ENCODE data around the gene RBP2.

RBP2 gene

GRCh38 chr3:139470199-139470598, 6.1 kb downstream of the RBP2 start:
- no peak overlapping the region for H3K4me3 ChIP-seq (ENCODE audit: low read depth, low read length)
- TF ChIP-seq CTCF (IDR thresholded peaks at IDR 0.05; ENCODE audit: control insufficient read depth, extremely low read depth, insufficient read depth) = no peak
- no peak for DNase-seq (ENCODE audit: low read depth)

GRCh38 chr3:139468399-139468798, 7.9 kb downstream of the RBP2 start:
- H3K4me3 ChIP-seq (ENCODE audit: low read depth, low read length) = no peak overlapping the region
- no peak for TF ChIP-seq CTCF (IDR thresholded peaks at IDR 0.05; ENCODE audit: control insufficient read depth, extremely low read depth, insufficient read depth)
- no peak for DNase-seq (ENCODE audit: low read depth)

- H3K4me3 ChIP-seq (ENCODE audit: low read depth, low read length) = no peak overlapping the region
- no peak for DNase-seq (ENCODE audit: low read depth)
- TF ChIP-seq CTCF (IDR thresholded peaks at IDR 0.05; ENCODE audit: control insufficient read depth, extremely low read depth, insufficient read depth) = no peak
Measured at GRCh38 chr3:139466360-139466759, 10.0 kb downstream of the RBP2 start.

- TF ChIP-seq CTCF (IDR thresholded peaks at IDR 0.05; ENCODE audit: control insufficient read depth, extremely low read depth, insufficient read depth) = no peak
- H3K4me3 ChIP-seq (ENCODE audit: low read depth, low read length) = no peak overlapping the region
- no peak for DNase-seq (ENCODE audit: low read depth)
Measured at GRCh38 chr3:139465636-139466035, 10.7 kb downstream of the RBP2 start.

- no peak for TF ChIP-seq CTCF (IDR thresholded peaks at IDR 0.05; ENCODE audit: control insufficient read depth, extremely low read depth, insufficient read depth)
- no peak for DNase-seq (ENCODE audit: low read depth)
Measured at GRCh38 chr3:139463466-139463865, 12.8 kb downstream of the RBP2 start.

GRCh38 chr3:139460529-139460928, 15.8 kb downstream of the RBP2 start:
- no peak for DNase-seq (ENCODE audit: low read depth)
- H3K4me3 ChIP-seq (ENCODE audit: low read depth, low read length) = no peak overlapping the region
- TF ChIP-seq CTCF (IDR thresholded peaks at IDR 0.05; ENCODE audit: control insufficient read depth, extremely low read depth, insufficient read depth) = no peak

More at GRCh38 chr3:139463466-139463865, 12.8 kb downstream of the RBP2 start:
- no peak overlapping the region for H3K4me3 ChIP-seq (ENCODE audit: low read depth, low read length)

- DNase-seq (ENCODE audit: low read depth) = no peak
- no peak overlapping the region for H3K4me3 ChIP-seq (ENCODE audit: low read depth, low read length)
- TF ChIP-seq CTCF (IDR thresholded peaks at IDR 0.05; ENCODE audit: control insufficient read depth, extremely low read depth, insufficient read depth) = no peak
Measured at GRCh38 chr3:139460076-139460475, 16.2 kb downstream of the RBP2 start.

Data from LNCaP clone FGC (cell line).